ENCODE measurements around the gene GTPBP2. TPM values are rescaled to one million over a fixed set of nuclear protein-coding genes. Genes with fewer than 3 reads are reported as not detected.

Gene GTPBP2
- total RNA-seq, 2 donors from 2014 or later: 50.0 to 51.7 TPM

GRCh38 chr6:43674291-43674690 lies 45.2 kb upstream of the GTPBP2 start:
- no peak for TF ChIP-seq CTCF (IDR thresholded peaks at IDR 0.05)
- Histone ChIP-seq H3K36me3 (peaks cover 17% of the 10 kb centered on the region), H3K9ac (ENCODE audit: low read depth in 2 of 2, low read length in 2 of 2) (no peak overlapping the region), H3K27ac (no peak overlapping the region), H3K4me3 (no peak overlapping the region), H3K9me3 (no peaks in the 10 kb centered on the region), H3K4me1 (peaks cover under 1% of the 10 kb centered on the region), H3K27me3 (no peaks in the 10 kb centered on the region)
- DNase-seq: no peak
- intact Hi-C loops (cut with DNase I): no loop called here

GRCh38 chr6:43673444-43674084 lies 44.5 kb upstream of the GTPBP2 start:
- Histone ChIP-seq H3K4me3 (no peak overlapping the region), H3K27ac (peak overlapping the region; percentile 67), H3K9me3 (no peaks in the 10 kb centered on the region), H3K27me3 (no peaks in the 10 kb centered on the region), H3K36me3 (peaks cover 17% of the 10 kb centered on the region), H3K9ac (ENCODE audit: low read depth in 2 of 2, low read length in 2 of 2) (no peak overlapping the region), H3K4me1 (peaks cover 6% of the 10 kb centered on the region)
- no peak for DNase-seq
- TF ChIP-seq CTCF (IDR thresholded peaks at IDR 0.05): no peak
- intact Hi-C loops (cut with DNase I): no loop called here

- DNase-seq: peak; percentile 63
- H3K4me1 ChIP-seq: peaks cover 17% of the 10 kb centered on the region
- H3K36me3 ChIP-seq: peaks cover 17% of the 10 kb centered on the region
- intact Hi-C loops (cut with DNase I): no loop called here
- H3K9ac ChIP-seq (ENCODE audit: low read depth in 2 of 2, low read length in 2 of 2): peak overlapping the region in 1 of 2 donors; percentile 48
- no peaks in the 10 kb centered on the region for H3K27me3 ChIP-seq
- H3K9me3 ChIP-seq: no peaks in the 10 kb centered on the region
- H3K27ac ChIP-seq: peak overlapping the region; percentile 67
- no peak overlapping the region for H3K4me3 ChIP-seq
- no peak for TF ChIP-seq CTCF (IDR thresholded peaks at IDR 0.05)
Observed at GRCh38 chr6:43671801-43672690, 43.0 kb upstream of the GTPBP2 start.

- H3K9ac ChIP-seq (ENCODE audit: low read depth in 2 of 2, low read length in 2 of 2): peak overlapping the region in 1 of 2 donors; percentile 48
- peaks cover 12% of the 10 kb centered on the region for H3K36me3 ChIP-seq
- no peak for TF ChIP-seq CTCF (IDR thresholded peaks at IDR 0.05)
- H3K4me3 ChIP-seq: no peak overlapping the region
- intact Hi-C loops (cut with DNase I): no loop called here
- H3K4me1 ChIP-seq: peaks cover 17% of the 10 kb centered on the region
- H3K27ac ChIP-seq: peak overlapping the region; percentile 67
- H3K27me3 ChIP-seq: no peaks in the 10 kb centered on the region
- no peak for DNase-seq
- H3K9me3 ChIP-seq: no peaks in the 10 kb centered on the region
Observed at GRCh38 chr6:43671011-43671800, 42.1 kb upstream of the GTPBP2 start.

GRCh38 chr6:43670623-43670986 lies 41.5 kb upstream of the GTPBP2 start:
- peaks cover 17% of the 10 kb centered on the region for H3K4me1 ChIP-seq
- no peak overlapping the region for H3K9ac ChIP-seq (ENCODE audit: low read depth in 2 of 2, low read length in 2 of 2)
- H3K27me3 ChIP-seq: no peaks in the 10 kb centered on the region
- intact Hi-C loops (cut with DNase I): no loop called here
- H3K4me3 ChIP-seq: no peak overlapping the region
- peaks cover 8% of the 10 kb centered on the region for H3K36me3 ChIP-seq
- H3K27ac ChIP-seq: no peak overlapping the region
- no peak for TF ChIP-seq CTCF (IDR thresholded peaks at IDR 0.05)
- DNase-seq: no peak
- no peaks in the 10 kb centered on the region for H3K9me3 ChIP-seq

Data from colonic mucosa (tissue), 4 donors.